HFF-Myc (cell line): ENCODE results near the gene TBC1D32.

ENCODE experiments used
- DNase-seq: peaks from one replicate; pipeline ENCODE4 v3.0.0-alpha.2; 2011; ENCODE audit warnings: low read depth; ENCODE audit errors: extremely low read depth
- H3K4me3 ChIP-seq: replicated peaks from 2 replicates; pipeline ENCODE4 v1.5.1; 2011; ENCODE audit warnings: low read depth, mild to moderate bottlenecking, control low read depth, low read length
- TF ChIP-seq, protein P1 (sequence below): IDR thresholded peaks from 2 replicates; pipeline ENCODE4 v1.5.1; 2012; ENCODE audit warnings: mild to moderate bottlenecking, low read depth, low read length, control low read depth; ENCODE audit errors: missing control alignments

The TBC1D32 gene

DNA sequence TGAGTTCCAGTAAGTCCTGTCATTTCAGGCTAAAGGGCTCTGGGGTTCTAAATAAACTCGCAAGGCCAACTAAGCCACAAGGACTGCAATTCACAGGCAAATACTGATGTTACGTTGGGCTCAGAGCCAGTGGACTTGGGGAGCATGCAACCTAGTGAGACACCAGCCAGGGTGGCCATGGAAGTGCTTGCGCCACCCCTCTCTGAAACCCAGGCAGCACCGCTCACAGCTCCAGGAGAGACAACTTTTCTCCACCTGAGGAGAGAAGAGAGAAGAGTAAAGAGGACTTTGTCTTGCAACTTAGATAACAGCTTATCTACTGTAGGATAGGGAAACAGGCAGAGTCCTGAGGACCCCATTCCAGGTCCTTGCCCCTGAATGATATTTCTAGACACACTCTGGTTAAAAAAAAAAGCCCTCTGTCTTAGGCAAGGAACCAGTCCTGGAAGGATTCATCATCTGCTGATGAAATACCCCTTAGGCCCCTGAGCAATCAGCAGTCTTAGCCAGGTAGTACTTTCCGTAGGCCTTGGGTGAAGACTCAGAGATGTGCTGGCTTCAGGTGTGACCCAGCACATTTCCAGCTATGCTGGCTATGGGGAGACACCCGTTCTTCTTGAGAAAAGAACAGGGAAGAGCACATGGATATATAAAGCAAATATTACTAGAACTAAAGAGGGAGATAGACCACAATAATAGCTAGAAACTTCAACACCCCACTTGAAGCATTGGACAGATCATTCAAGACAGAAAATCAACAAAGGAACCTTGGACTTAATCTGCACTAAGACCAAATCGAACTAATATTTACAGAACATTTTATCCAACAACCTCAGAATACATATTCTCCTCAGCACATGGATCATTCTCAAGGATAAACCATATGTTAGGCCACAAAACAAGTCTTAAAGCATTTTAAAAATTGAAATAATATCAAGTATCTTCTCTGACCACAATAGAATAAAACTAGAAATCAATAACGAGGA is 31.5 kb upstream of the TBC1D32 start:
- TF ChIP-seq, protein P1, sequence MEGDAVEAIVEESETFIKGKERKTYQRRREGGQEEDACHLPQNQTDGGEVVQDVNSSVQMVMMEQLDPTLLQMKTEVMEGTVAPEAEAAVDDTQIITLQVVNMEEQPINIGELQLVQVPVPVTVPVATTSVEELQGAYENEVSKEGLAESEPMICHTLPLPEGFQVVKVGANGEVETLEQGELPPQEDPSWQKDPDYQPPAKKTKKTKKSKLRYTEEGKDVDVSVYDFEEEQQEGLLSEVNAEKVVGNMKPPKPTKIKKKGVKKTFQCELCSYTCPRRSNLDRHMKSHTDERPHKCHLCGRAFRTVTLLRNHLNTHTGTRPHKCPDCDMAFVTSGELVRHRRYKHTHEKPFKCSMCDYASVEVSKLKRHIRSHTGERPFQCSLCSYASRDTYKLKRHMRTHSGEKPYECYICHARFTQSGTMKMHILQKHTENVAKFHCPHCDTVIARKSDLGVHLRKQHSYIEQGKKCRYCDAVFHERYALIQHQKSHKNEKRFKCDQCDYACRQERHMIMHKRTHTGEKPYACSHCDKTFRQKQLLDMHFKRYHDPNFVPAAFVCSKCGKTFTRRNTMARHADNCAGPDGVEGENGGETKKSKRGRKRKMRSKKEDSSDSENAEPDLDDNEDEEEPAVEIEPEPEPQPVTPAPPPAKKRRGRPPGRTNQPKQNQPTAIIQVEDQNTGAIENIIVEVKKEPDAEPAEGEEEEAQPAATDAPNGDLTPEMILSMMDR, result no peak
- DNase-seq, result no peak
- H3K4me3 ChIP-seq, result no peak overlapping the region

DNA sequence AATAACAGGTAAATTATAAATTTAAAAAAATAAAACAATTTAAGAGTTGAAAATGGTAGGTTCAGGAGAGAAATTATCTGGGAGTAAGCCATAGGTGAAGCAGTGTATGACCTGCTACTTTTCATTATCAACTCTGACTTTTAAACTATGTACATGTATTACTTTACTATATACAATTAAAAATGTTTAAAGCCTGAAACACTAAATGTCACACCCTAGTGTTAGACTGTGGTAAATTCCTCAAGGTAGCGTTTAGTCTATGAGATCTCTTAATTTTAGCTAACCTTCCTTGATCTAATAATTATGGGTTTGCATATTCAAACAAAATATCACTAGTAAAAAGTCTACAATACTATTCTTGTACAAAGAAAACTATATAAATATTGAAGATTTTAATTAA is 22.3 kb upstream of the TBC1D32 start:
- TF ChIP-seq, protein P1, result no peak
- no peak overlapping the region for H3K4me3 ChIP-seq
- no peak for DNase-seq

DNA sequence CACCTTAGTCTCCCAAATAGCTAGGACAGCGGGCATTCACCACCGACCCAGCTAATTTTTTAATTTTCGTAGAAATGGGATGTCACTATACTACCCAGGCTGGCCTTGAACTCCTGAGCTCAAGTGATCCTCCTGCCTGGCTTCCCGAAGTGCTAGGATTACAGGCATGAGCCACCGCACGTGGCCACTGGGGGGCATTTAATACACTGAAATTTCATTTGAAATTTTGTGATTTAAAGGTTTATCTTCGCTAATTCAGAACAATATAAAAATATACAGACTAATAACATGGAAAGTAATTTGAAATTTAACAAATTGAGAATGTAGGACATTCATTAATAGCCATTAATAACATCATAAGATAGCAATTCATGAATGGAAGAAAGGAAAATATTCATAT is 20.5 kb upstream of the TBC1D32 start:
- DNase-seq, result no peak
- no peak overlapping the region for H3K4me3 ChIP-seq
- TF ChIP-seq, protein P1, result peak; percentile 34

DNA sequence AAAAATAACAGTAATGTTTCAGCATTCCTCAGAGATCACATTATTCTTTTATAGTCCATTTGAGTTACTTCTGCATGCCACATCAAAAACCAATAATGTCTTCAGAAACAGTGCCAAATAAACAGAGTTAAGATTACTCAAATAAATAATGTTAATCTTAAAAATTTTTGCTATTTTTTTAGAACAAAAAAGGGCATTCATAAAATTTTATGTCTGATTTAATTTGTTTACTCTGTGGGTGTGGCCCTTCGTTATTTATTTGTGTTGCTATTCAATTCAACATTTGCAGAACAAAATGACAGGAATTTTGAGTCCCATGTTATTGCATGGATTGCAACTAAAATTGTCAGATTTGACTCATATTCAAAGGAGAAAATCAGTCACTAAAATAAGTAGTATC is 18.7 kb upstream of the TBC1D32 start:
- H3K4me3 ChIP-seq, result no peak overlapping the region
- DNase-seq, result no peak
- TF ChIP-seq, protein P1, result no peak

DNA sequence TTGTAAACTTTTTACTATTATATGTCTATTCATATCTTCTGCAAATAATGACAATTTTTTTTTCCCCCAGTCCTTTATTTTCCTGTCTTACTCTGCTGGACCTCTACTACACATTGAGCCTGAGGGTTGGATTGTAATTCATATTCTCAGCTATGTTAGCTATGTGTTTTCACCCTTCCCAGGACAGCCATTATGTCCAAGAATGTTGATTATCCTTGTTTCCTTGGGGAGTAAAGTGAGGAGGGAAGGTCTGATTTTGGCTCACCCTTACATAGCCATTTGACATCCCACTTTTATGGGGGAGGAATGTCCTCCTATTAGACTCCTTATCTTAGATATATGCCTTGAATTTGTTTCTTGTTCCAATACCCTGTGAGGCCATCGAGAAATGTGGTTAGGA is 17.6 kb upstream of the TBC1D32 start:
- no peak for DNase-seq
- TF ChIP-seq, protein P1, result no peak
- no peak overlapping the region for H3K4me3 ChIP-seq

DNA sequence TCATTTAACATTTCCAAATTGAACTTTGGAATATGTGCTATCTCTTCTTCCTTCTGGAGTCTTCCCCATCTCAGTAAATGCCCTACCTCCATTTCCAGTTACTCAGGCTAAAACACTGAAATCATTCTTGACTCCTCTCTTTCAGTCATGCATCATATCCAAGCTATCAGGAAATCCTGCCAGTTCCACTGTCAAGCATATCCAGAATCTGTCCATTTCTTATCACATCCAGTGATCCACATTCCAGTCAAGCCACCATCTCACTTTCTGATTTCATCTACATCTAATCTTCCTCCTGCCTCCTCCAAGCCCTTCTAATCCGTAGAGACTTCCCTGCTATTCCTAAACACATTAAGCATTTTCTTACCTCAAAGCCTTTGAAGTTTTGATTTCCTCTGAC is 15.3 kb upstream of the TBC1D32 start:
- DNase-seq, result no peak
- TF ChIP-seq, protein P1, result no peak
- no peak overlapping the region for H3K4me3 ChIP-seq
